ENCODE results near the gene ZNF609.
A peak's percentile ranks its signal among the peaks of the same experiment; 100 is the strongest.

Gene ZNF609

GRCh38 chr15:64460206-64460723 lies at the start of gene ZNF609:
ZNF609 (plus strand) TSS chr15:64460578; CDS start chr15:64499420, 38,842 bp downstream.
- DNase-seq (ENCODE audit: low read depth) = peak; percentile 86
- peak within 1 kb of the TSS; percentile 65 for H3K4me3 ChIP-seq (ENCODE audit: low read depth, low read length)

GRCh38 chr15:64412216-64412615 lies 48.2 kb upstream of the ZNF609 start:
- no peak overlapping the region for H3K4me3 ChIP-seq (ENCODE audit: low read depth, low read length)
- DNase-seq (ENCODE audit: low read depth) = no peak

GRCh38 chr15:64422697-64423096 lies 37.7 kb upstream of the ZNF609 start:
- no peak overlapping the region for H3K4me3 ChIP-seq (ENCODE audit: low read depth, low read length)
- no peak for DNase-seq (ENCODE audit: low read depth)

DNA sequence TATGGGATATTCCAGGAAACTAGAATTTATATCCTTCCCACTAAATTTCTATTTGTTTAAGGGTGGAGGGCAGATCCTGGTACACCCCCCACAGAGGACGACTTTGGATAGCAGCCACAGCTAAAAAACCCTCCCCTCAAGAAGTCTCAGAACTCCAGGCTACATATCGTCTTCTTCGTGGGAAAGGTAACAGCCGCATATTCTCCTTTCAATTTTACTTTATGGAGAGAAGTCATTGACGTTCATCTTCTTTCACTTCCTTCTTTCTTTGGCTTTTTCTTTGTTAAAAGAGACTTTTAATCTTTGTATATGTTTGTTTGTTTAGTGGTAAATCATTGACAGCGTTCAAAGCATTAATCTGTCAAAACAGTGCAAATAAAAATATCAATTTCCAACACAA lies 36.4 kb upstream of the ZNF609 start:
- no peak overlapping the region for H3K4me3 ChIP-seq (ENCODE audit: low read depth, low read length)
- no peak for DNase-seq (ENCODE audit: low read depth)

GRCh38 chr15:64425221-64425620 lies 35.2 kb upstream of the ZNF609 start:
- H3K4me3 ChIP-seq (ENCODE audit: low read depth, low read length) = no peak overlapping the region
- no peak for DNase-seq (ENCODE audit: low read depth)

DNA sequence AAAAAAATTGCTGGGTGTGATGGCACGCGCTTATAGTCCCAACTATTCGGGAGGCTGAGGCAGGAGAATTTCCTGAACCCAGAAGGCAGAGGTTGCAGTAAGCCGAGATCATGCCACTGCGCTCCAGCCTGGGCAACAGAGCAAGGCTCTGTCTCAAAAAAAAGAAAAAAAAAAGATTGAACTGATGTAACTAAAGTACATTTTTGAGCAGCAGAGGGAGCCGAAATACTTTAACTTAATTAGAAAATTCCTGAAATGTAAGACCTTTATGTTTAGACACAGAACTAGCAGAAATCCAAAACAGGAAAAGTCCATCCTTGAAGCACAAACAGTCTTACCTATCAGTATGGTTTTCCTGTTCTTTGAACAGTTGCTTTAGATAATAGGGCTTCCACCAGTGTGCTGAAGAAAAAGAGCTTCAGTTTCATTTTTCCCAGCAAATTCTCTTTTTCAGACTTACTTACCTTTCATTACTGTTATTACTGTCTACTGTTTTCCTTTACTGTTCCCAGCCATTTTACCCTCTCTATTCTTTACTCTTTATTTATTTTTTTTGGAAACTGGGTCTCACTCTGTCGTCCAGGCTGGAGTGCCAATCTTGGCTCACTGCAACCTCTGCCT lies 33.4 kb upstream of the ZNF609 start:
- no peak overlapping the region for H3K4me3 ChIP-seq (ENCODE audit: low read depth, low read length)
- DNase-seq (ENCODE audit: low read depth) = no peak

DNA sequence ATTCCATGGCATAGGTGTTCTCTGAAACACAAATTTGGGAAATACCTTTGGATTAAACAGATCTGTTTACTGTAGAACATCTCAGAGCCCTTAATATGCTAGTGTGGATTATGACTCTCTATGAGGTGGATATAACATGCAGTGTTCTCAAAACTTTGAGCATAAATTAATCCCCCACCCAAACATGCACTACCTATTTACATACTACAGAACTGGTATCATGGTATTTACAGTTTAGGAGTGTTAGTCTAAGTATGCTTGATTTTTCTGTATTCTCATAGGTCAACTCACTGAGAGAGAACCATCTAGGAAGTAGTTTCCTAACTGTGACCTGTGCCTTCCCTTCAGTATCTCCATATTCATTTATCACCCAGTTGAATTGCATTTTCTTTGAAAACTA lies 30.9 kb upstream of the ZNF609 start:
- H3K4me3 ChIP-seq (ENCODE audit: low read depth, low read length) = no peak overlapping the region

DNA sequence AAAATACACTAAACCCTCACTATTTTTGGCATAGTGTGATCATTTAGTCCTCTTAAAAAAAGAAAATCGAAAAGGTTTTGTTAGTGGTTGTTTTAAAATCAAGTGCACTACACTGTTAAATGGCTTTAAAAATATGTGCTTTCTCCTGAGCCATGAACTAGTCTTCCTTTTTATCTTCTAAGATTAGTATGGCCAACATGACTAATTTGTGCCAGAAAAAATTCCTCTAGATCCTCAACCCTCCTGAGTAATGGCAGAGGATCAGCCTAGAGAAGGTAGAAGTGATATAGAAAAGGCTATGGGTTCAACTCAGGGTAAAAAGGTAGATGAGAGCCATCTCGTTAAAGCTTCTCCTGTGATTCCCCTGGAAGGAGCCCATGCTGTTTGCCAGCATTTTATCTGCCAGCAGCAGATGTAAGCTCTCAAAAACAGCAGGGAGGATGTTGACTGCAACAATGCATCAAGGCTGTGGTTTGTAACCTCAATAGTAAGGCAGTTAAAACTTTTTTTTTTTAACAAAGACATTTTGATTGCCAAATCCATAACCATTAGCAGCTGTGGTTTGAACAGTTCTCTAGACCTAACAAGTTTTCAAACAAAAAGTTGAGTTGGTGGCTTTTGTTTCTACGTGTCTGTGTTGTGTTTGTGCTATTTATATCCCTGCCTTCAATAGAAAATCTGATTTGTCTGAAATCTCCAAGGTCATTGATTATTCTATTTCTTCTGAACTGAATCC lies 30.2 kb upstream of the ZNF609 start:
- no peak overlapping the region for H3K4me3 ChIP-seq (ENCODE audit: low read depth, low read length)
- DNase-seq (ENCODE audit: low read depth) = peak; percentile 76

More for the DNA sequence above, 30.9 kb upstream of the ZNF609 start:
- no peak for DNase-seq (ENCODE audit: low read depth)

DNA sequence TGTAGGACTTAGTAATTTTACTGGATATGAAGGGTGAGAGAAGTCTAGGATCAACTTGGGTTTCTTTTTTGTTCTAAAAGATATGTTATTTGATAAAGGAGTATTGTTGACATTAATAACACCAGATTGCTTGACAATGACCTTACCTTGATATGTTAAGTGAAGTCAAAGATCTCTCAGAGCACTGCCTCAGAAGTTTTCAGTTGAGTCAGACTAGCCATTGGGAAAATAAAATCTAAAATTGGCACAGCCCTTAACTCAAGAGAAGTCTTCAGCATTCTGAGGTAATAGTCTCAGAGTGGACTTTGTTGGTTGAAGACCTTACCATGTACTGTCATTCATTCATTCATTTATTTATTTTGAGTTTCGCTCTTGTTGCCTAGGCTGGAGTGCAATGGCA lies 22.4 kb upstream of the ZNF609 start:
- no peak overlapping the region for H3K4me3 ChIP-seq (ENCODE audit: low read depth, low read length)
- no peak for DNase-seq (ENCODE audit: low read depth)

DNA sequence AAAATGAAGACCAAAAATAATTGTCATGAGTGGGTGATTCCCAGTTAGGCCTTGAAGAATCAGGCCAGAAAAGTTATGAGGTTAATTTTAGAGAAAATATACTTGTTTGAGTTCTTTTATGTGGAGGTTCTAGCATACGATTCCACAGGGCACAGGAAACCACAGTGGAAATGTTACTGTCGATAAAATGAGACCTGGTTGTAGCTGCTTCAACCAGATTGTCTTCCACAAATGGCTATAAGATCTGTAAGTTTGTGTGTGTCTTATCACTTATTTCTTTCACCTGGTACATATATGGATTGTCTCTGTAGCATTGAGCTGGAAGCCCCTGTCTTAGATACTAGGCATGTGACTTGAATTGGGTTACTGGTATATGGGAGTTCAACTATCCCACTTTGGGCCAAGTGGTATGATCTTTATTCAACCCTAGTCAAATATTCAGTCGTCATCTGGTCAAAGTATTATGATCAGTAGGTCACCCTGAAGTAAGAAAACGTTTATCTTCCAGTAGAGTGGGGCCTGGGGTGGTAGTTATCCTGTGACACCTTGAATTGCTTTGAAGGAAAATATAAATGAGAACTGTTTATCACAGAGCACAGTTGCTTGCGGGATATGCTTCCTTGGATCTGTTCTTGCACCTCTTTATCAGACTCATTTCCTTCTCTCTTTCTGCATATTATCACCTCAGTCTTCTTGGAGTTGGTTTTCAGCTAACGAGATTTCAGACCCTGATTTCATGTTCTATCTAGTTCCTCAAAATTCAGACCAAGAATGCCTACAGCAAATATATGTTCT lies 21.5 kb upstream of the ZNF609 start:
- no peak for DNase-seq (ENCODE audit: low read depth)
- H3K4me3 ChIP-seq (ENCODE audit: low read depth, low read length) = no peak overlapping the region

DNA sequence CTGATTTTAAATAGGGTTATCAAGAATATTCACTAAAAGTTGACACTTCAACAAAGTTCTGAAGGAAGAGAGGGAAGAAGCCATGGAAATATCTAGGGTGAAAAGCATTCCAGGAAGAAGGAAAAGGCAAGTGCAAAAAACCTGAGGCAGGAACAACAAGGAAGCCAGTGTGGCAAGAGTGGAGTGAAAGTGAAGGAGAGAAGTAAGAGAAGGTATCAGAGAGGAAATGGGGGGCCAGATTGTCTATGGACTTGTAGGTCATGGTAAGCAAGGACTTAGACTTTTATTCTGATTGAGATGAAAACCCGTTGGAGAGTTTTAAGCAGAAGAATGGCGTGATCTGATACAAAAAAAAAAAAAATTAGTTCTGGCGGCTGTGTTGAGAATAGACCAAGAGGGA lies 18.5 kb upstream of the ZNF609 start:
- DNase-seq (ENCODE audit: low read depth) = no peak
- no peak overlapping the region for H3K4me3 ChIP-seq (ENCODE audit: low read depth, low read length)

DNA sequence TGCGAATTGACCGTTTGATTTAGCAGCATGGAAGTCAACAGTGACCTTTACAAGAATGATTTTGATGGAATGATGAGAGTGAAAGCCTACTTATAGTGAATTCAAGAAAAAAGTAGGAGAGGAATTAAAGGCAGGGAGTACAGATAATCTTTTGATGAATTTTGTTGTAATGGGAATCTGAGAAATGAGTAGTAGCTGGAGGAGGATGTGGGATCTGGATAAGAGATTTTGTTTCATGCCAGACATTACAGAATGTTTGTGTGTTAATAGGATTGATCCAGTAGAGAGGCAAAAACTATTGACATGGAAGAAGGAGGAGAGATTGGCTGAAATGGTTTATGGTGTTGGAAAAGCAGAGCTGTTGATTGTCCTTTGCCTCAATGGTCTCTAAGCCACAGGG lies 17.4 kb upstream of the ZNF609 start:
- H3K4me3 ChIP-seq (ENCODE audit: low read depth, low read length) = no peak overlapping the region
- no peak for DNase-seq (ENCODE audit: low read depth)

DNA sequence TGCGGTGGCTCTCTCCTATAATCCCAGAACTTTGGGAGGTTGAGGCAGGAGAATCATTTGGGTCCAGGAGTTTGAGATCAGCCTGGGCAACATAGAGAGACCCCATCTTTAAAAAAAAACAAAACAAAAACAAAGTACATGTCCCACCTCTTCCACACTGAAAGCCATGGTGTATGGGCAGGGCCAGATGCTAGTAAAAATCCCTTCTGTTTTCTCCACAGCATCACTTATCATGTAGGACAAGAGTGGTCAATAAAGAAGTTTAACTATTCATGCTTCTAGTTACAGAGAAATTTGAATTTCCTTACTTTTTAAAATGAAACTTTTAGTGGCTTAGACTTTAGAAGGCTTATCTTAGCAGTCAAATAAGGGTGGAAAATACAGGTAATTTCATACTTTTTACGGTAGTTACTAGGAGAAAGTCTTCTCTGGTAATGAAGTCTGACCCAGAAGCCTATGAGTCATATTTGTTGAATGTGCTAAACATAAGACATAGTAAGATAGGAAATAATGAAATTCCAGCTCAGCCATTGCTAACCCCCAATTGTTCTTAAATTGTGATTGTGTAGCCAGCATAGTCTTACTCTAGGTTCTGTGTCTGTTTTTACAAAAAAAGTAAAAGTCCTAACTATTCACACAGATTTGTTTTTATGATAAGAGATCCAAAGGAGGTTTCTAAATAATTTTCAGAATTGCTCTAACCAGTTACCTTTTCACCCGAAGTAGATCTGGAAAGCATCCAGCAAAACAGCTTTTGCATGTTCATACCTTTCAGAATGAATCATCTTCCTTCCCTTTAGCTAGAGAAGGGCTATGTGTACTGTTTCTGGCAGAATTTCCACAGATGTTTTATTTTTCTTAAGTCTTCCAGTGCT lies 16.4 kb upstream of the ZNF609 start:
- no peak overlapping the region for H3K4me3 ChIP-seq (ENCODE audit: low read depth, low read length)
- peak; percentile 60 for DNase-seq (ENCODE audit: low read depth)

- DNase-seq (ENCODE audit: low read depth) = no peak
- no peak overlapping the region for H3K4me3 ChIP-seq (ENCODE audit: low read depth, low read length)
These were observed 15.5 kb upstream of the ZNF609 start for GRCh38 chr15:64444836-64445235.

DNA sequence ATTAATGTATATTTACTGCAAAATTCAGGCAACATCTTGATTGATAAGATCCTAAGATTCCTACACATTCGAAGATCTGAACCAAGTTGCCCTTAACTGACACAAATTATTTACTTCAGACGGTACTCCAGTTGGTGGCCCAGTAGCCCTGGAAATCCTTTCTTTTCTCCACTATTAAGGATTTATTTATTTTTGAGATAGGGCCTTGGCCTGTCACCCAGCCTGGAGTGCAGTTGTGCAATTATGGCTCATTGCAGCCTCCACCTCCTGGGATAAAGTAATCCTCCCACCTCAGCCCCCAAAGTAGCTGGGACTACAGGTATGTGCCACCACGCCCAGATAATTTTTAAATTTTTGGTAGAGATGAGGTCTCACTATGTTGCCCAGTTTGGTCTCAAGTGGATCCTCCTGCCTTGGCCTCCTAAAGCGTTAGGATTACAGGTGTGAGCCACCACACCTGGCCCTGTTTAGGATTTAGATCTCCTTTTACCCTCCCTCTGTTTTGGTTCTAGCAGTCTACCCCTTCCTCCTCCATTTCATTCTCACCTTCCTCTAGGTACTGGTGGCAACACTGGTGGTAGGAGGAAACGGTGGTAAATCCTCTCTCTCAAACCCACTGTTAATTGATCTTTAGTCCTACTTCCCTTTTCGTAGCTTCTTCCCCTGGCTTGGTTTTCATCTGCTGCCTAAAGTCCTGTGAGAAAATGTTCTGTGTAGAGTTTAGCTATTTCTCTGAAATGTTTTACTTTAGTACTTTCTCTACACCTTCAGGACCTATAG lies 12.7 kb upstream of the ZNF609 start:
- no peak for DNase-seq (ENCODE audit: low read depth)
- no peak overlapping the region for H3K4me3 ChIP-seq (ENCODE audit: low read depth, low read length)

GRCh38 chr15:64452988-64453688 lies 7.2 kb upstream of the ZNF609 start:
- no peak overlapping the region for H3K4me3 ChIP-seq (ENCODE audit: low read depth, low read length)
- DNase-seq (ENCODE audit: low read depth) = no peak

DNA sequence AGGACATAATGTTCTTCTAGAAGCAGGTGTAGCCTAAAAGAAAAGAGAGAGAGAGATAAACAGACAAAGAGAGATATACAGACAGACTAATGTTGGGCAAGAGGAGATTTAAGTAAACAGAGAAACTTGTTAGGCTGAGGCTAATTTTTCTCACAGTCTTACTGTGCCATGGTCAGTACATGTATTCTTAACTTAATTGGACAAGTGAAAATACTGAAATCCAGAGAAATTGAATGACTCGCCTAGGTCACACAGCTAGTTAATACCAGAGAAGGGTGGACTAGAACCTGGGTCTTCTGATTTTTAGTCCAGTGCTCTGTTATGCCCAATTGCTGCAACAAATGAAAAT lies 6.7 kb upstream of the ZNF609 start:
- DNase-seq (ENCODE audit: low read depth) = no peak
- no peak overlapping the region for H3K4me3 ChIP-seq (ENCODE audit: low read depth, low read length)

DNA sequence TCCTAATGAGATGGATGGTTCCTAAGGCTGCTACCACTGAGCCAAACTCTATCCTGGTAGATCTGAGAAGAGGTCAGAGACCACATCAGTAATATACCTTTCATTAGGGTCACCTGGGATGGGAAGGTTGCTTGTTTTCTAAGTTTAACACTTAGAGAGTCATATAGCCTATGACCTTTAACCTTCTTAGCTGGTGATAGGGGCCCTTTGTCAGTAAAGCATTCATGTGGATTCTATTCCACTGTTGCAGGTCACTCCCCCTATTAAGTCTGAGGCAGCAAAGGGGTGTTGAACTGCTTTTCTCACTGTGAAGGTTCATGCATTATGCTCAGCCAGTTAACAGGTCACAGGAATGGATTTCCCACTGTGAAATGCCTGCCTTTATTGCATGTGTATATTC lies 6.1 kb upstream of the ZNF609 start:
- no peak for DNase-seq (ENCODE audit: low read depth)
- no peak overlapping the region for H3K4me3 ChIP-seq (ENCODE audit: low read depth, low read length)

Measured in skeletal muscle cell (primary cell).